Measurements from ENCODE around the gene SERINC3.

- TF ChIP-seq, protein P1, sequence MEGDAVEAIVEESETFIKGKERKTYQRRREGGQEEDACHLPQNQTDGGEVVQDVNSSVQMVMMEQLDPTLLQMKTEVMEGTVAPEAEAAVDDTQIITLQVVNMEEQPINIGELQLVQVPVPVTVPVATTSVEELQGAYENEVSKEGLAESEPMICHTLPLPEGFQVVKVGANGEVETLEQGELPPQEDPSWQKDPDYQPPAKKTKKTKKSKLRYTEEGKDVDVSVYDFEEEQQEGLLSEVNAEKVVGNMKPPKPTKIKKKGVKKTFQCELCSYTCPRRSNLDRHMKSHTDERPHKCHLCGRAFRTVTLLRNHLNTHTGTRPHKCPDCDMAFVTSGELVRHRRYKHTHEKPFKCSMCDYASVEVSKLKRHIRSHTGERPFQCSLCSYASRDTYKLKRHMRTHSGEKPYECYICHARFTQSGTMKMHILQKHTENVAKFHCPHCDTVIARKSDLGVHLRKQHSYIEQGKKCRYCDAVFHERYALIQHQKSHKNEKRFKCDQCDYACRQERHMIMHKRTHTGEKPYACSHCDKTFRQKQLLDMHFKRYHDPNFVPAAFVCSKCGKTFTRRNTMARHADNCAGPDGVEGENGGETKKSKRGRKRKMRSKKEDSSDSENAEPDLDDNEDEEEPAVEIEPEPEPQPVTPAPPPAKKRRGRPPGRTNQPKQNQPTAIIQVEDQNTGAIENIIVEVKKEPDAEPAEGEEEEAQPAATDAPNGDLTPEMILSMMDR (IDR thresholded peaks at IDR 0.05), result no peak
- TF ChIP-seq POLR2A (IDR thresholded peaks at IDR 0.05) (no peak), POLR2AphosphoS5 (IDR thresholded peaks at IDR 0.05) (no peak)
These were observed 40.0 kb downstream of the SERINC3 start for GRCh38 chr20:44481719-44482416.

Data from breast epithelium (tissue), 3 donors.